ENCODE data around the gene PGAP6.
"Not testable (repeated sequence)": the region's sequence is repeated elsewhere in the genome, so short reads cannot be mapped to it uniquely, and the experiment has no call there.

The PGAP6 gene

DNA sequence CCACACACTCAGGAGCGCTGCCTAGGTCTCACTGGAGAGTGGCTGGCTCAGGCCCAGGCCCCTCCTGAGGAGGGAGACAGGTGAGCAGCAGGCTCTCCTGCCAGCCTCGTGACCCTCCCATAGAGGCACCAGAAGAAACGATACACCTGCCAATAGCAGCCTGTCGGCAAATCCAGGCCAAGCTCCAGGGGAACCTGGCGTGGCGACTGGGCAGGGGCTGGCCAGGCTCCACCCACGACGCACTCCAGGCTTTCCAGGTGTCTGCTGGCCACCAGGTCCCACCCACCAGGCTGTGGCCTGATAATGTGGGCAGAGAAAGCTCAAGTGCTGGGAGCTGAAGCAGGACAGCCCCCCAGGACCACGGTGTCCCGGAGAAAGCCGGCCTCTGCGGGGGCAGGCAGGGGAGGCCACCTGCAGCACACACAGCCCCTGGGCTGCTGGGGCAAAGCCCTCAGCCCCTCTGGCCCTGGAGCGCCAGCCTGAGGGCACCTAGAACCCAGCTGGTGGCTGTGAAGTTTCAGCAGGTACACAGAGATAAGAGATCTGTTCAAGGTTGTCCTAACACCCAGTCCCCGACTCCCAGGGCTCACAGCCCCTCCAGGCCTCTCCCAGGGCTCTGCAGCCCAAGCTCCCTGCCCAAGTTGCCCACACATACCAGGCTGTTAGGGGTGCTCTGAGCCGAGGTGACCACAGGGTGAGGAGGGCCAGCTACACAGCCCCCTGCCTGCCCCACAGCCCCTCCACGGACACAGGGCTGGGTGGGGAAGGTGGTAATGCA is 2.4 kb downstream of the PGAP6 start:
- DNase-seq (ENCODE audit: low read depth): no peak

DNA sequence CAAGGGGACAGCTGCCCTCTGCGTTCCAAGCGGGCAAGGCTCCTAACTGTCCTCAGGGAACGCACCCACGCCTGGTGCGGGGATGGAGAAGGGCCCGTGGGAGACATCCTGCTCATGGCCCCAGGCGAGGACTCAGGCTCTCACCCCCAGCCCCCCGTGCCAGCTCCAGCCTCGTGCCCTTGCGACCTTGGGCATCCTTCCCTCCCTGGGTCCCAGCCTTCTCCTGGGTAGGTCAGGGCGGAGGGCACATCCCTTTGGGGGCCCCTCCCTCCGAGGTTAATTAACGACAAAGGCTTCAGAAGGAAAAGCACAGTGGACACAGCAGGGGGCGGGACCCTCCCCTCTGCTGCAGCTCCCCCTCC is 3.0 kb downstream of the PGAP6 start:
- DNase-seq (ENCODE audit: low read depth): no peak

DNA sequence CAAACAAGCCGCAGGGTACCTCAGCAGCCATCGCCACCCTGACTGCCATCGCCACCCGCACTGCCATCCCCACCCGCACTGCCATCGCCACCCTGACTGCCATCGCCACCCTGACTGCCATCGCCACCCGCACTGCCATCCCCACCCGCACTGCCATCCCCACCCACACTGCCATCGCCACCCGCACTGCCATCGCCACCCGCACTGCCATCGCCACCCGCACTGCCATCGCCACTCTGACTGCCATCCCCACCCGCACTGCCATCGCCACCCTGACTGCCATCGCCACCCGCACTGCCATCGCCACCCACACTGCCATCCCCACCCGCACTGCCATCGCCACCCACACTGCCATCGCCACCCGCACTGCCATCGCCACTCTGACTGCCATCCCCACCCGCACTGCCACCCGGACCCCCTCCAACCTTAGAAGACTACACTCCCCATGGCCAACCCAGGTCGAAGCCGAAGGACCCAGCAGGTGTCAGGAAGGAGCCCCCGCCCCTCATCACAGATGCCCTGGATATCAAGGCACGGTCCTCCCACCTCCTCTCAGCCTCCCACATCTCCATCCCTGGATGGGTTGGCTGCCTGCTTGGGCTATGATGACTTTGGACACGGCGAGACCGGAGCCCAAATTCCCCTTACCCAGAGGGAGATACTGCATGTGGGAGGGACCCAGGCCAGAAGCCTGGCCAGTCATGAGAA is 3.5 kb downstream of the PGAP6 start:
- DNase-seq (ENCODE audit: low read depth): not testable (repeated sequence)

DNA sequence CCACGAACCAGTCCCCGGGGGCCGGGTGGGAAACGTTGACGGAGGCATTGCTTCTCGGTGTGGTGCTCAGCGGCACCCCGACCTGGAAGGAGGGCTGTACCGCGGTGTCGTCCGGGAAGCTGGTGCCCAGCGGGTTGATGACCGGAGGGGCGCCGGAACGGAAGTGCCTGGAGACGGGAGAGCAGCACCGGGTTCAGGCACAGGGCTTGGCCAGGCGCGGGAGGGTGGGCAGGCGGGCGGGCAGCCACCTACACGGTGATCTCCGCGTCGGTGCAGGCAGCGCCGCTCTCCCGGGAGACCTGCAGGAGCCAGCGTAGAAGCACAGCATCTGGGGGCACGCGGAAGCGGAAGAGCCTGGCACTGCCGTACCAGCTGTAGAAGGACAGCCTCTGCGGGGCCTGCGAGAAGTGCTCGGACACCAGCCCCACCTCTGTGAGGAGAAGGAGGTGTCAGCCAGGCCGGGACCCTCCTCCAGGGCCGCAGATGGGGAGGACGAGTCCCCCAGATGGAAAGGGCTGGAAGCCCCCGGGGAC is 4.3 kb downstream of the PGAP6 start:
- no peak for DNase-seq (ENCODE audit: low read depth)

DNA sequence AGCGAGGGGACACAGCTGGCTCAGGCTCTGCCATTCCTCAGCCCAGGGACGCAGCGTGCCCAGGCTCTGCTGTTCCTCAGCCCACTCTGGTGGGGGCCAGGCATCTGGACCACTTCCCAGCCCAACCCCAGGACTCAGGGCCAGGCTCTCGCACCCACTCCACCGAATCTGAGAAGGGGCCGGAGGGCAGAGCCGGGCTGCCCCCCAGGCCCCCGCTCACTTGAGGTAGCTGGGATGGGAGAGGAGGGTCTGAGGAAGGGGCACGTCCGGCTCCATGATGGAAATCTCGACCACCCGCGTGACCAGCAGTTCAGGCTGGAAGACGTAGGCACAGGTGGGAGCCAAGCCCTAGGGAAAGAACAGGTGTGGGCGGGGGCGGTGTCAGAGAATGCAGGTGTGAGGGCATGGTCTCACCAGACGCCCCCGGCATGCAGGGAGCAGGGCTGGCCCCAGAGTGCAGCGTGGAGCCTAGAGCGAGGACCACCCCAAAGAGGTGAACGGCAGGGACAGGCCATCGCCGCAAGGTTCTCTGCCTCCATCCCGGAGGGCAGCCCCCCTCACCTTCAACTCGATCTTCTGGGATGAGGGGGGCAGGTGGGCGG is 4.9 kb downstream of the PGAP6 start:
- no peak for DNase-seq (ENCODE audit: low read depth)

DNA sequence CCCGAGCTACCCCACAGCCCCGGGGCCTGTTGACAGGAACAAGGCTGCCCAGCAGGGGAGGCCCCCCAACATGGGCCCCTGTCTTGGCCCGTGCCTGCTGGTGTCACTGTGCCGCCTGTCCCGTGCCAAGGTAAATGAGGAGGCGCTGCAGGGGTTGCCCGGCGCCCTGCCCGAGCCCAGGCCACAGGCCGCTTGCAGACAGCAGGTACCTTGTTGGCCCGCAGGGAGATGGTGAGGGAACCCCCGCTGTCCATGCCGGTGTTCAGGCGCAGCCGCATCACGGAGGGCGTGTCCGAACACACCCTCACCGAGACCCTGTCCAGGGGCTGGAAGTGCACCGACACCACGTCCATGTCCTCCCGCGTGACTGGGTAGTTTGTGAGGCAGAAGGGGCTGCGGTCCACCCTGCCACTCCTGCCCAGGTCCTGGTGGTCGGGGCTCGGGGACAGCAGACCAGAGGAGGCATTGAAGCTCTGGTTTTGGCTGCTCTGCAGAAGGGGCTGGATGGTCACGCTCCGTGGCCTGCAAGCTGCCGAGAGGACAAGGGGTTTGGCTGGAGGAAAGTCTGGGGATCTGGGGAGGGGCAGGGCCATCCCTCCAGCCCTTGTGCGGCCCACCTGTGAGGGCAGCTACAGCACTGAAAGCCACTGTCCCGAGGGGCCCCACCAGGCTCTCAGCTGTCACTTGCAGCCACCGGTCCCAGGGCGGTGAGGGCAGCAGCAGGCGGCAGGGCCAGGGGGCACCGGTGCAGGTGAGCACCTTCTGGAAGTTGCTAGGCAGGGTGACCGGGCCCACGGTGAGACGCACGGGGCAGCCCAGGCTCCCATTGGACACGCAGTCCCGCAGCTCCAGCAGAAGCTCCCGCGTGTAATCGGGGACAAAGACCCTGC is 5.6 kb downstream of the PGAP6 start:
- DNase-seq (ENCODE audit: low read depth): no peak

DNA sequence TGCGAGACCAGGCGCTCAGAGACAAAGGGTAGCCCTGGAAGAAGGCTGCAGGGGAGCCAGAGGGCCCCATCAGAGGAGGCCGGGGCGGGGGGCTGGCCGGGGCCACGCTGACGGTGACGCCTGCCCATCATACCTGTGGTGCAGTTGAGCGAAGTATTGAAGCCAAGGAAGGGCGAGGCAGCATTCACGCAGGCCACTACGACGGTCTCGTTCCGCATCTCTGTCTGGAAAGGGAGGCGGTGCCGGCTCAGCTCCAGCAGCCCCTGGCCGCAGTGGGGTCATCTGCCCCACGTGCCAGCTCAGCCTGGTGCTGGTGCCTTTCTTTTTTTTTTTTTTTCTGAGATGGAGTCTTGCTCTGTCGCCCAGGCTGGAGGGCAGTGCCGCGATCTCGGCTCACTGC is 6.6 kb downstream of the PGAP6 start:
- no peak for DNase-seq (ENCODE audit: low read depth)

DNA sequence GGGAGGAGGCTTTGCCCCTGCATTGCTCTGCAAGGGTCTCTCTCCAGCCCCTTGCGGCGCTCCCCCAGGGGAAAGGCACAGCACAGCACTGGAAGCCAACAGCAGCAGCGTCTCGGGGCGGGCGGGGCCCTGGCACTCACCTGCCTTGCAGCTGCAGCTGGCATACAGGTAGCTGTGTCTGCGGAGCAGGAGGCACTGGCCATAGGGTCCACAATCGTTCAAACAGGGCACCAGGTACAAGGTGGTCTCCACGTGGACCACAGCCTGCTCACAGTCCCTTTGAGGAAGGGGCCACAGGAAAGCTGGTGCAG is 7.2 kb downstream of the PGAP6 start:
- DNase-seq (ENCODE audit: low read depth): no peak

DNA sequence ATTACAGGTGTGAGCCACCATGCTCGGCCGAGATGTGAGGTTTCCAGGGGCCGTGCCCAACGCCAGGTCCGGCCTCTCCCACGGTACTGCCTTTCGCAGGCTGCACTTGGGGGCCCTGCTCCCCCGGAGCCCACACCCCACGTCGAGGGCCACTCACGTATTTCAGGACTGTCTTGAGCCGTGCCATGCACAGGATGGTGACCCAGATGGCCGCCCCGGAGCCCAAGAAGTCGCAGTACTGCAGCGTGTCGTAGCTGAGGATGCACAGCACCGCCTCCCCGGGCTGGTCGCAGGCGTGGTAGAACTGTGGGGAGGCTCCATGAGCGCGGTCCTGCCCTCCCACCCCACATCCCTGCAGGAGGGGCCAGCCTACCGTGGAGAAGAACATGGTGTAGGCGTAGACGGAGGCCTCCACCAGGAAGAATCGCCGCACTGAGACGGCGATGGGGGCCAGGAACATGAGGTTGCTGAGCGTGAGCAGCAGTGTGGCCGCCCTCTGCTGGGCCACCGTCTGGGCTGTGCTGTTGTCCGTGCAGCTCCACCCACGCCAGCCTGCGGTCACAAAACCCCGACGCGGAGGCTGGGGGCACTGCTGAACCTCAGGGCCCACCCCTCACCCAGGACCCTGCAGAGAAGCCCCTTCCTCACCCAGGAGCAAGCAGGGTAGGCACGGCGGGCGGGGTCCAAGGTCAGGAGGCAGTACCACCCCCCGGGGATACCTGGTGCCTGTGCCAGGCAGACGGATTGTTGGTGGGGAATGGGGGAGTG is 7.7 kb downstream of the PGAP6 start:
- no peak for DNase-seq (ENCODE audit: low read depth)

DNA sequence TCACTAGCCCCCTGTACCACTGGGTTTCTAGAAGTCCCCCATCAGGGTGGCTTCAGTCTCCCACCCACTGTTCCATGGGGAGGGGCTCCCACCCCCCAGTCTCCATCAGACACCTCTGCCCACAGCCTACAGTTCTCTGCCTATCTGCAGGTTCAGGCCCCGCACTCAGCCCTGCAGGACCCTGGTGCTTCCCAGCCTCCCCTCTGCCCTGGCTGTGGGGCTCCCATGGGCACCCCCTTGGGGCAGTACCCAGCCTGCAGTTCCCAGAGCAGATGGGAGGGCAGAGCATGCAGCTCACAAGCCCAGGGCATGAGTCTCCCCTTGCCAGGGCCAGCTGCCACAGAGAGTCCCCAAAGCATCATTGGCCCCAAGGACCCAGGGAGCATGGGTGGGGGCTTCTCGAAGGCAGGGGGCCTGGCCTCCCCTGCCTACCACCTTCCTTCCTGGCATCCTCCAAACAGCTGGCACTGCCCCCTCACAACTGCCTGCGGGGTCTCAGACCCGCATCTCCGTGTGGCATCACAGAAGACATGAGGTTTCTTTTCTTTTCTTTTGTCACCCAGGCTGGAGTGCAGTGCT is 8.7 kb downstream of the PGAP6 start:
- DNase-seq (ENCODE audit: low read depth): no peak

DNA sequence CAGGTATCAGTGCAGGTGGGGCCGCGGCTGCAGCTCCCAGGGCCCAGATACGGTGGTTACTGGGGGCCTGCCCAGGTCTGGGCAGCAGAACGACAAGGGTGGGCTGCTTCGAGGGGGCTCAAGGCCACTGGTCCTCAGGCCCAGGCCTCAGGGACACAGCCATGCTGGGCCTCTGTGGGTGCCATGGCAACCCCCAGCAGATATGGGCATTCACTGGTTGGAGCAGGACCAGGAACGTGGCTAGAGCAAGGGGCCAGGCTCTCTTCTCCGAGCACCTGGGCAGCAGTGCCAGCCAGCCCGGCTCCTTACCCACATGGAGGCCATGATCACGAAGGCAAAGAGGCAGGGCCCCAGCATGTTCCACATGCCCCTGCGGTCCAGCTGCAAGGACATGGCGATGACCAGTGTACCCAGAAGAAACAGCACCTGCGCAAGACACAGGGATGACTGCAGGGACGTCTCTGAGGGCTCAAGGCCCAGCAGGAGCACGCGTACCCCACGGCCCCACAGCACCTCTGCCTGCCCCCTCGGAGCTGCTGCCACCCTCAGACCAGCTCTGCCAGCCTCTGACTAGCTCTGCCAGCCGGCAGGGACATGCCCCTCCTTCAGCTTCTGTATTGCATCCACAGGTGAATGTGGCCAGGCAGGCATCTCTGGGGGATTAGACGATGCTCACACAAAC is 9.3 kb downstream of the PGAP6 start:
- DNase-seq (ENCODE audit: low read depth): no peak

DNA sequence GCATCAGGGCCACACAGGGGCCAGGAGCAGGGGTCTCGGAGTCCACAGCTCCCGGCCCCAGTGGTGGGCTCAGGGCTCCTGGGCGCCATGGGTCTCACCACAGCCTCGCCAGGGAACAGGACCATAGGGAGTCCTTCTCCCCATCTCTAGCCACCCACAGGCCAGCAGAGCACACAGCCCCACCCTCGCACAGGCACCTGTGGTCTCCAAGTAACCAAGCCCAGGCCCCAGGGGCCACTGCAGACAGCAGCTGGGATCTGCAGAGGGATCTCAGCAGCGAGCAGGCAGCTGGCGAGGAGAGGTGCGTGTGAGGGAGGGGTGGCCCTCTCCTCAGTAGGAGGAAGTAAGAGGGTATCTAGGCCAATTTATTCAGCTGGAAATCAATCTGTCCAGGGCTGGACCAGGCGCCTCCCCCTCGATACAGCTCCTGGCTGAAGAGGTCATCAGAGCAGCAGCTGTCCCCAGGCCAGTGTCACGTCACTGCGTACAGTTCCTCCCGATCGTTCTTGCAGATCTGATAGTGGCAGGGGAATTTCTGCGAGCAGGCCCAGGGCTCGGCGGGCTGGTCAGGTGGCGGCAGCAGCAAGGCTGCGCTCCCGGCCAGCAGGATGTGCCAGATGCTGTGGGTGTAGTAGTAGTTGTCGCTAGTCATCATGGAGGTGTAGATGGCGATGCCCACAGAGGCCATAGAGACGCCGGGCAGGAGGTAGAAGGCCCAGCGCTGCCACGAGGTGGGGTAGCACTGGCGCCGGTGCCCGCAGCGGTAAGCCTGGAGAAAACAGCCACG is 10.1 kb downstream of the PGAP6 start:
- DNase-seq (ENCODE audit: low read depth): no peak

DNA sequence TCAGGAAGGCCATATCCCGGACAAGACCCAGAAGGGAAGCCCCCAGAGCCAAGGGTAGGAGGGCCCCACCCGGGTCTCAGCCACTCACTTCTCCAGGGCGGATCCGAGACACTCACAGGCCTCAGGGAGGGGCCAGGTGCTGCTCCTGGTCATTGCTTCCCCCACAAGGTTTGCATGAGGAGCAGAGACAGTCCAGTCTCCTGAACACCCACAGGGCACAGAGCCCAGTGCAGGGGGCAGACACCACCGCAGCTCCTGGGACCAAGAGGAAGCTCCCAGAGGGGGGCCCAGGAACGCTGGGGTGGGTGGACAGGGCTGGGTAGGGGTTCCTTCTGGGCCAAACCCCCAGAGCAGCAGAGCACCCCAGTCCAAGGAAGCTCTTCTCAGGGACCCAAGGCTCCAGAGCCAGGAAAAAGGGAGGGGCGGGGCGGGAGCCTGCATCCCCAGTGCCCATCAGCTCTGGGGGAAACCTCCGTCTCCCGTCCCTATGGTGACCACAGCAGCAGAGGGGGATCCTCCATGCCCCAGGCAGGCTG is 10.7 kb downstream of the PGAP6 start:
- DNase-seq (ENCODE audit: low read depth): no peak

DNA sequence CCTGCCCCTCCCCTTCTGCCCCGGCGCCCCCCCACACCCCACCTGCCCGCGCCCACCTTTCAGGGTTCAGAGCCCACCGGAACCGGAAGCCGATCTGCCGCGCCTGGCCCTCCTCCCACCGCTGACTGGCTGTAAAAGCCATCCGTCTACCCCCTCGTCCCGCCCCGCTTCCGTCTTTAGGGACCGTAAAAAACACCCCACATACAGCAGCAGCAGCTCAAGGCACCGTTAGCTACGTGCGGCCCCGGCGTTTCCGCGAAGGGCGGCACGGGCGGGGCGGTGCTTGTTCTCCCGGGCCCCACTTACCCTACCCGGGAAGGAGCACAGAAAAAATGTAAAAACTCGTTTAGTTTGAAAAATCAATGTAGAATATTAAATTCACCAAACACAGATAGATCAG is 11.3 kb downstream of the PGAP6 start, which contains the start of gene MRPL28:
Gene MRPL28, minus strand, starts transcription at position 96 of the 400 bp plus-strand sequence. CDS start 320 bp downstream, outside the sequence.
- DNase-seq (ENCODE audit: low read depth): peak; percentile 88

DNA sequence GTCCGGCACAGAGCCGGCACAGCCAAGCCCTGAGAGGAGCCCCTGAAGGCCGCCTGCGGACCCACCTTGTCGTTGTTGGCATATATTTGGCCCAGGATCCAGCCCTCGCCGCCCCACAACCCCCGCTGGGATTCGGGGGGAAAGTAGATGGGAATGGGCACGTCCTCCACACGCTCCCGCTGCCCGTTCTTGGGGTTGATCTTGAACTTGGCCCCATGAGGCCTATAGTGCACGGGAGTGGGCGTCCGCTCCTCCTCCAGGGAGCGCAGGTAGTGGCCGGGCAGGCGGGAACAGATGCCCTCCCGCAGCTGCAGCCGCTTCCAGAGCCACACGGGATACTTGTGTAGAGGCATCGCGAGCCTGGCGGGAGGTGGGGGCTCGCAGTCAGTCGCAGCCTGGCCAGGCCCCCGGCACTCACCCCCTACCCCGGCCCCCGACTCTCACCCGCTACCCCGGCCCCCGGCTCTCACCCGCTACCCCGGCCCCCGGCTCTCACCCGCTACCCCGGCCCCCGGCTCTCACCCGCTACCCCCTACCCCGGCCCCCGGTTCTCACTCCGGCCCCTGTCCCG is 11.8 kb downstream of the PGAP6 start:
- DNase-seq (ENCODE audit: low read depth): no peak

DNA sequence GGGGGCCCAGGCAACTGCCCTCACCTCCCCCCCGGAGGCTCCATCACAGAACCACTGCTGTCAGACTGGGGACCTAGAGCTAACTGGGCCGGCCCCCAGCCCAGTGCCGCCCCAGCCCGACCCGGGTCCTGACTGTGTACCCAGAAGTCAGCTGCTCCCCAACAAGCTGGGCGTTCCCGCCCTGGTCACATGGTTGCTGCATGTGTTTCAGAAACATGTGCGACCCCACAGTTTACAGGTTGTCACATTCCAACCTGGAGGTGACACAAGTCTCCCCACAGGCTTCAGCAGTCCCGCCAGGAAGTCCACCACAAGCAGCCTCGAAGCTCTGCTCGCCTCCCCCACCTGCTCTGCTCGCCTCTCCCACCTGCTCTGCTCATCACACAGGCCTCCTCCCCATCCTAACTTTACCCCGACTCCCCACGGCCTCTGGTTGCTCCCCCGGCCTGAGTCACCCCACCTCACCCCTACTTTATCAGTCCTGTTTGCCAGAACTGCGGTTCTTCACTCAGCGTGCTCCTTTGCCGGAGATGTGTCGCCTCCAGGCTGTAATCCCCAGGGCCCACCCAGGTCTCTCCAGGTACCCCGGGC is 12.4 kb downstream of the PGAP6 start:
- no peak for DNase-seq (ENCODE audit: low read depth)

DNA sequence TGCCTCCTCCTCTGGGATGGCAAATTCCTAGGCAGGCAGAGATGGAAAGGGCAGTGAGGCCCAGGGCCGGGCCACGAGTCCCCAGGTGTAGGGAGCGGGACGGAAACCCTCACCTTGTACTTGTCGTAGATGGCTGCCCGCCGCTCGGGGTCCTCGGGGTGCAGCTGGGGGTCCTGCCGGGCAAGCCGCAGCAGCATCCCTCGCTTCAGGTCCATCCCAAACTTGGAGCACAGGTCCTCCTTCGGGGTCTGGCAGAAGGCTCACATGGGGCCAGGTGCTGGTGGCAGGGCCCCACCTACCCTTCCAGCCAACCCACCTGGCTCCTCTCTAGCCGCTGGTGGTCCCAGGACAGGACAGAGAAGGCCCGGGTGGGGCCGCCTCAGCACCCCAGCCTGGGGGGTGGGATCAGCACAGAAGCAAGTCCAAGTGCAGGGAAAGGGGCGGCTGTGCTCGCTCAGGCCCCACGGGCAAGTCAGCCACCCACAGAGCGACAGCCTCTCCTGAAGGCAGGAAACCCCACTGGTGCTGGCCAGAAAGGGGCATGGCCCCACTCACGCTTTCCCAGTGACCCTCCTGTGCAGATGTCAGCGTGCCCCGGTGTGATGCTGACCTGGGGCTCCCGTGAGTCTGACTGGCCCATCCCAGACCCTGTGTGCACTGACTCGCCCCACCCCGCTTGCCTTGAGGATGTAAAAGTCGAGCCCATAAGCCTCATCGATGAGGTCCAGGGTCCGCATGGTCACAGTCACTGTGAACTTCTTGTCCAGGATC is 13.2 kb downstream of the PGAP6 start:
- no peak for DNase-seq (ENCODE audit: low read depth)
